Mesenteric fat pad (tissue), 1 donor: ENCODE measurements around the gene BTBD1. TPM values are rescaled to one million over a fixed set of nuclear protein-coding genes. Genes with fewer than 3 reads are reported as not detected.
"Not testable (repeated sequence)": the region's sequence is repeated elsewhere in the genome, so short reads cannot be mapped to it uniquely, and the experiment has no call there.

Source experiments
- DNase-seq: peaks from one replicate; pipeline ENCODE4 v3.0.0-alpha.2; 2020; ENCODE audit warnings: low spot score
- total RNA-seq: library from RNA; stranded (reverse); fragmentation: NEBNext Ultra II Directional; extraction: Animal tissue kit (Norgen Biotek cat#: 25700); gene quantifications from one replicate; pipeline ENCODE4 v1.2.1, GENCODE V29; 2021
- donor health status: DM: yes; HTN: yes; CAD: no.

BTBD1 gene
- total RNA-seq, 1 donor from 2014 or later: 49.0 TPM

DNA sequence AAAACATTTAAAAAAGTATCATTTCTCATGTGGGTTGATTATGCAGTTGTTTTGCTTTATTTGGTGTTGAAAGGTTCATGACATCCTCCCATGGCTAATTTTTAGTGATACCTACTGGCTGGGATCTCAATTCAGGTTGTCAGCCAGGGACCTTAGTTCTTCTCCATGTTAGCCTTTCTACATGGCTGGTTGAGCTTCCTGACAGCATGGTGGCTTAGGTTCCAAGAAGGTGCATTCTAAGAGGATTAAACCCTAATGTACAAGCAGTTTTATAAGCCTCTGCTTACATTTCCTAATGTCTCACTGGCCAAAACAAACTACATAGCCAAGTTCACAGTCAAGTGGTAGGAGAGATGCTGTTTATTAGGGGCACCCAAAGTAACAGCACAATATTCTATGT lies 31.0 kb upstream of the BTBD1 start:
- DNase-seq: no peak

GRCh38 chr15:83094583-83094982 lies 27.5 kb upstream of the BTBD1 start:
- no peak for DNase-seq

GRCh38 chr15:83092309-83092976 lies 25.4 kb upstream of the BTBD1 start:
- DNase-seq: no peak

GRCh38 chr15:83091965-83092308 lies 24.9 kb upstream of the BTBD1 start:
- DNase-seq: not testable (repeated sequence)

DNA sequence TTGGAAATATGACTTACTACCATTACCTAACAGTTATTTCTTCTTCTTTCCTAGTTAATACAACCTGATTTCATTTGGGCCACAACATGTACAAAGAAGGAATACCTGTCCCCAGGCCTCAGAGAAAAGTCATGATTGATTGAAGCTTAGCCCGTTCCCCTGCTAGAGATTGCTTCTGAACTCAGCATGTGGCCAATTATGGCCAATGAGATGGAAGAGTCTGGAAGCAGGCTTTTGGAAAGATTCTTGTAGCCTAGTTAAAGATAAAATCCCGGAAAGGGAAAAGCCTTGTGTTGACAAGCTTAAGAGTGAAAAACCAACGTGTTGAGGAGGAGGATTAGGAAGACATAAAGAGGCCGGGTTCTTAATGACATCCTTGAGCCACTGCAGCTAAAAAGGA lies 23.4 kb upstream of the BTBD1 start:
- no peak for DNase-seq

DNA sequence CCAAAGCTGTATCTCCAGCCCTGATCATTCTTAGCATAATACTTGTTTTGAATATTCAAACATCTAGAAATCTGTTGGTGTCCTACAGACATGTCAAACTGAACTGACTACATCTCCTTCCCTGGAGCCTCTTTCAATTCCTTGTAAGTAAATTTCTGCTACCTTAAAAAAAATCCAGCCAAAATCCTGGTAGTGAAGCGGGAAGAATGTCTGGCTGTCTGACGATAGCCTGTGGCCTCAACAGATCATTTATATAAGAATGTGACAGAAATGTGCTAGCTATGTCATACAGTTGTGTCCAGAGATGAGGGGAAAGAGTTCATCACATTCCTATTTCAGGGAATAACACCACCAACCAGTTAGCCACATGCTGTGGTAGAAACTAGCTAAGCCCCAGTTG lies 21.8 kb upstream of the BTBD1 start:
- no peak for DNase-seq

DNA sequence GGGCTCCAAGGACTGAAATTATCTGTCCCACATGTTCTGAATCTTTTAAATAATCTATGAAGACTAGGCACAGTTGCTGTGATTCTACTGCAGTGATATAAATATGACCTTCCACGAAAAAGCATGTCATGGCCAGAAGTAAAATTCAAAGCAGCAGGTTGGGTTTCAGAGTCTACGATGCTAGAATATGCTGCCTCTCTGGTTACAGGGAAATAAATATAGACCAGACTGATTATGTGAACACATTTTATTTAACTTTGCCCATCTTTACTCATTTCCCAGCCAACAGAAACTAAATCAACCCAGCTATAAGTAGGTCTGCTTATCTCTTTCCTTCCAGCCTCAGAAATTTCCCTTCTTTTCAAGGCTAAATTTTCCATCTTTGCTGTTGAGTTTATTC lies 20.5 kb upstream of the BTBD1 start:
- DNase-seq: no peak

DNA sequence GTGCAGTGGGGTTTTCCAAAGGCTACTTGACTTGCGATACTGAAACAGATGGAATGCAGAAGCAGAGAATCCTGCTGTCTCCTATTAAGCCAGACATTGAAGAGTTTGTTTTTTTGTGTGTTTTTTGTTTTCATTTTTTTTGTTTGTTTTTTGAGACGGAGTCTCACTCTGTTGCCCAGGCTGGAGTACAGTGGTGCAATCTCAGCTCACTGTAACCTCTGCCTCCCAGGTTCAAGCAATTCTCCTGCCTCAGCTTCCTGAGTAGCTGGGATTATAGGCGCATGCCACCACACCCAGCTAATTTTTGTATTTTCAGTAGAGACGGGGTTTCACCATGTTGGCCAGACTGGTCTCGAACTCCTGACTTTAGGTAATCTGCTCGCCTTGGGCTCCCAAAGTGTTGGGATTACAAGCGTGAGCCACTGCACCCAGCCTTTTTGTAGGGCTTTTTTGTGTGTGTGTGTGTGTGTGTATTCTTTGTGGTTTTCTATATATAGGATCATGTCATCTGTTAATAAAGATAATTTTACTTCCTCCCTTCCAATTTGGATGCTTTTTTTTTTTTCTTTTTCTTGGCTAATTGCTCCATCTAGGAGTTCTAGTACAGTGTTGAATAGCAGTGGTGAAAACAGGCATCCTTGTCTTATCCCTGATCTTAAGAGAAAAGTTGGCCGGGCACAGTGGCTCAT lies 19.0 kb upstream of the BTBD1 start:
- DNase-seq: not testable (repeated sequence)

DNA sequence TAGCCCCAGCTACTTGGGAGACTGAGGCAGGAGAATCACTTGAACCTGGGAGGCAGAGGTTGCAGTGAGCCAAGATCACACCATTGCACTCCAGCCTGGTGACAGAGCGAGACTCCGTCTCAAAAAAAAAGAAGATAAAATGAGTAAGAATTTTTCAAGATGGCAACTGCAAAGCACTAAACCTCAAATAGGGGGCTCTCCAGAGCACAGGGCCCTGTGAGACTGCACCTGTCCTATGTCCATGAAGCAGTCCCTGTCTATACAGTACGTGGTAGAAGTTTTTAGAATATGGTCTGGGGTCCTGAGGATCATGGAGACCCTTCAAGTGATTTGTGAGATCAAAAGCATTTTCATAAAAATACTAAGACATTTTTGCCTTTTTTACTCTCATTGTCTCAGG lies 18.4 kb upstream of the BTBD1 start:
- DNase-seq: not testable (repeated sequence)

- no peak for DNase-seq
Observed at GRCh38 chr15:83082730-83083386, 15.8 kb upstream of the BTBD1 start.

- DNase-seq: no peak
Observed at GRCh38 chr15:83081256-83082014, 14.4 kb upstream of the BTBD1 start.

- DNase-seq: no peak
Observed at GRCh38 chr15:83078712-83079111, 11.7 kb upstream of the BTBD1 start.

DNA sequence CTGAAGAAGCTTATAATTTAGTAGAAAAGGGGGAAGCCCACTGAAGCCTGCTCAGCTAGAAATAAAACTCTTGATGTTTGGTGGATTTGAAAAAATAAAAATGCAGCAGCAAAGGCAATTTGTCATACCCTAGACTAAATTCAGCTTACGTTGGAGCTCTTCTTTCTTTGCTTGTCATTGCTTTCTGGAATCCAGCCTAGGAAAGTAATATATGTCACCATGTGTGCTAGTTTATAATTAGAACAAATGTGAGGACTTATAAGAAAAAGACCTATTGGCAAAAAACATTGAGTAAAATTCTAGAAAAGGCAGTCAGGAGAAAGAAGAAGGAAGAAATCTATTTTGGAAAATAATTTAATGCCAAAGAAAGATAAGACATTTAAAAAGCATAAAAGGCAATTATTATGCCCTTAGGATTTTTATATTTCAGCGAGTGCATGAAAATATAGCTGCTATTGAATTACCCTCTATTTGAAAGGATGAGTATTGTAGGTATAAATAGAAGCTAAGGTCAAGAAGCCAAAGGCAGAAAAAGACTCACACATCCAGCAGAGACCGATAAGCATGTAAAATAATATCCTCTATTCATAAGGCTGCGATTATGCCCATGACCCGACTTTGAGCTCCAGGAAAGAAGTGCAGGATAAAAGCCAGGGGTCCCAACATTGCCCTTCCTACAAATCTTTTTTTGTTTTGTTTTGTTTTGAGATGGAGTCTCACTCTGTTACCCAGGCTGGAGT lies 10.6 kb upstream of the BTBD1 start:
- DNase-seq: no peak

GRCh38 chr15:83069211-83069642 lies 2.2 kb upstream of the BTBD1 start:
- DNase-seq: not testable (repeated sequence)

DNA sequence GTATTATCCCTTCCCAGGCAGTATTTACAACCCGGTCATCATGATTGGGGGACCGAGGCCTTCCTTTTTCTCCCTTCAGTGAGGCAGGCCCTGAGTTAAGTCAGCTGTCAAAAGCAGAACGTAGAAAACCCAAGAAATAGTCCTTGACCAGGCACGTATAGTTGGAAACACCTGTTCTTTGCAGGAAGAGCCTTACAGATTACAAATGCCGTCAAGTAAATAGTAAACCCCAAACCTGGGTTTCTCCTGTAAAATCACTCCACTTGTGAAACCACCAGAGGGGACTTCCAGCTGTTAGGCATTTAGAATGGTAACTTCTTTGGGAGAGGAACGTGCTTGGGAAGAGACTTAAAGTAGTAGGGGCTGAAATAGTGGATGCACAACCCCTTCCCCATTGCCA lies 1.0 kb upstream of the BTBD1 start:
- DNase-seq: no peak

DNA sequence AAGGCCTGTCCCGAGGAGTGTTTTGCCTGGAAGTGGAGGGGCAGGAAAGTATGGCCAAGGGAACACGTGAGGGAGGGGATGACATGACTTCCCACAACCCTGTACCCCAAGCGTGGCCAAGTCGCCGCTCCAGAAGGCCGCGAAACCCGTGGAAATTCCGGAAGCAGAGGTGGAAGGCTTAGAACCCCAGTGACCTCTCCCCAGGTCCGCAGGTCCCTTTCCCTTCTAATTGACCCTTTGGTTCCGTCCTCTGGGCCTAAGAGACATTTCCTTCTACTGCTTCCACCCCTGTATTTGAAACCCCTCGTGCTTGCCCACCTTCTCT lies 548 bp upstream of the BTBD1 start:
- DNase-seq: no peak

GRCh38 chr15:83066034-83066733 lies 868 bp downstream of the BTBD1 start:
- no peak for DNase-seq

DNA sequence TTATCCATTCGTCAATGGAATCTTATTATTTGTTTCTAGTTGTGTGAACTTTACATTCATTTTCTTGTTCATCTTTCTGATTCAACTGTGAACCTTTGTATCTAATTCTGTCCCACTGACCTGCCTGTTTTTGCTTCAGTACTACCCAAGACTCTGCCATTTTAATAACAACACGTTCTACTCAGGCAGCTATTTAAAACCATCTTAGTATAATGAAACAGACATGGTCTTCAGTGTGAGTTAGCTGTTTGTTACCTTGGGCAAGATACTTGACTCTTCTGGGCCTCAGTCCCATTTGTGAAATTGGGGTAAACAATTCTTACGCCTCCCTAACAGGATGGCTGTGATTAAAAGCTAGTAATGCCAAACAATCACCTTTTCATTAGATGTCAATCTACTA lies 1.6 kb downstream of the BTBD1 start:
- no peak for DNase-seq

GRCh38 chr15:83064859-83065258 lies 2.2 kb downstream of the BTBD1 start:
- DNase-seq: no peak

DNA sequence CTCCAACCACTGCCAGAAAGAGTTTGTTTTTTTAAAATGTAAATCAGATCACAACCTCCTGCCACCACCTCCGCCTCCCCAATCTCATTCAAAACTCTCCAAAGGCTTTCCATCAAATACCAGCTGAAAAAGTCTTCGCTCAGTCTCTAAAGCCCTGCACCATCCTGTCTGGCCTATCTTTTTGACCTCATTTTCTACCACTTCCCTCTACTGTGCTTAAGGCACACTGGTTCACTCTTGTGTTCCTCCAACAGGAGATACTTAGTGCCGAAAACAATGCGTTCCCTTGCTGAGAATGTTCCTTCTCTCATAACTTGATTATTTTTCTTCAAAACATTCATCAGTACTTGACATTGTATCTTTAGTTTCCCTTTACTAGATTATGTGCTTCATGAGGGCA lies 3.5 kb downstream of the BTBD1 start:
- DNase-seq: no peak

DNA sequence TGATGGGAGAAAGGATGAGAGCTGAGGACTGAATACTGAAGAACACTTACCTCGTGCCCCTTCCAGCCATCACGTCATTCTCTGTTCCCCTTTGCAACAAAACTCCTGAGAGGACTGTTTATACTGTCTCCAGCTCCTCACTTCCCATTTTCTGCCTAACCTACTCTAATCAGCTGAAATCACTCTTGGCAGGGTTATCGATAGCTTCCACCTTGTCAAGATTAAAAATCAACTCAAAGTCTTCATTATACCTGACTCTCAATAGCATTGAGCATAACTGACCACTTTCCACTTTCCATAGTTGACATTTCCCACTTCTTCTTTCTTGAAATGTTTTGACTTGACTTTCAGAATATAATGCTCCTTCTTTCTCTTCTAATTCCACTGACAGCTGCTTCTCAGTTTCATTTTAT lies 4.3 kb downstream of the BTBD1 start:
- no peak for DNase-seq
